ENCODE results near the gene KHK. TPM values are rescaled to one million over a fixed set of nuclear protein-coding genes. Genes with fewer than 3 reads are reported as not detected.

KHK gene
- total RNA-seq (ENCODE audit: low replicate concordance), result 3.3 and 5.0 TPM in 2 replicates

DNA sequence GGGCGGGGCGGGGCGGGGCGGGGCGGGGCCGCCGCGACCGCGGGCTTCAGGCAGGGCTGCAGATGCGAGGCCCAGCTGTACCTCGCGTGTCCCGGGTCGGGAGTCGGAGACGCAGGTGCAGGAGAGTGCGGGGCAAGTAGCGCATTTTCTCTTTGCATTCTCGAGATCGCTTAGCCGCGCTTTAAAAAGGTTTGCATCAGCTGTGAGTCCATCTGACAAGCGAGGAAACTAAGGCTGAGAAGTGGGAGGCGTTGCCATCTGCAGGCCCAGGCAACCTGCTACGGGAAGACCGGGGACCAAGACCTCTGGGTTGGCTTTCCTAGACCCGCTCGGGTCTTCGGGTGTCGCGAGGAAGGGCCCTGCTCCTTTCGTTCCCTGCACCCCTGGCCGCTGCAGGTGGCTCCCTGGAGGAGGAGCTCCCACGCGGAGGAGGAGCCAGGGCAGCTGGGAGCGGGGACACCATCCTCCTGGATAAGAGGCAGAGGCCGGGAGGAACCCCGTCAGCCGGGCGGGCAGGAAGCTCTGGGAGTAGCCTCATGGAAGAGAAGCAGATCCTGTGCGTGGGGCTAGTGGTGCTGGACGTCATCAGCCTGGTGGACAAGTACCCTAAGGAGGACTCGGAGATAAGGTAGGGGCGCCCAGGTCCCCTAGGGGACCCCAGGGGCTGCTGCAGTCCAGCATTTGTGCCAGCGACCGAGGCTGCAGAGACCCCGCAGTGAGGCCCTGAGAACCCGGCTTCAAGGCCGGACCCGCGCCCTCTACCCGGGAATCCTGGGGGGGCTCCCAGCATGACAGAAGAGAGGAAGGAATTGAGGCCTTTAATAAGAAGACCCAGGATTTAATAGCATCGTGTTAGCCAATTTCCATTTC, at the start of gene KHK:
TSS of gene KHK (plus strand) at position 49 of the 870 bp plus-strand sequence. CDS start at position 537, 488 bp downstream.
- TF ChIP-seq EZH2phosphoT487 (IDR thresholded peaks at IDR 0.05) (no peak), EZH2 (IDR thresholded peaks at IDR 0.05) (no peak)
- TF ChIP-seq, protein P1, sequence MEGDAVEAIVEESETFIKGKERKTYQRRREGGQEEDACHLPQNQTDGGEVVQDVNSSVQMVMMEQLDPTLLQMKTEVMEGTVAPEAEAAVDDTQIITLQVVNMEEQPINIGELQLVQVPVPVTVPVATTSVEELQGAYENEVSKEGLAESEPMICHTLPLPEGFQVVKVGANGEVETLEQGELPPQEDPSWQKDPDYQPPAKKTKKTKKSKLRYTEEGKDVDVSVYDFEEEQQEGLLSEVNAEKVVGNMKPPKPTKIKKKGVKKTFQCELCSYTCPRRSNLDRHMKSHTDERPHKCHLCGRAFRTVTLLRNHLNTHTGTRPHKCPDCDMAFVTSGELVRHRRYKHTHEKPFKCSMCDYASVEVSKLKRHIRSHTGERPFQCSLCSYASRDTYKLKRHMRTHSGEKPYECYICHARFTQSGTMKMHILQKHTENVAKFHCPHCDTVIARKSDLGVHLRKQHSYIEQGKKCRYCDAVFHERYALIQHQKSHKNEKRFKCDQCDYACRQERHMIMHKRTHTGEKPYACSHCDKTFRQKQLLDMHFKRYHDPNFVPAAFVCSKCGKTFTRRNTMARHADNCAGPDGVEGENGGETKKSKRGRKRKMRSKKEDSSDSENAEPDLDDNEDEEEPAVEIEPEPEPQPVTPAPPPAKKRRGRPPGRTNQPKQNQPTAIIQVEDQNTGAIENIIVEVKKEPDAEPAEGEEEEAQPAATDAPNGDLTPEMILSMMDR (IDR thresholded peaks at IDR 0.05), result no peak
- Histone ChIP-seq H3K4me1 (peaks cover 10% of the 10 kb centered on the region), H3K4me3 (peak within 1 kb of the TSS; percentile 61), H3K9me3 (ENCODE audit: low read depth) (no peaks in the 10 kb centered on the region), H2AFZ (replicated peaks) (peak within 1 kb of the TSS; percentile 93), H4K20me1 (ENCODE audit: low read depth) (no peaks in the 10 kb centered on the region), H3K4me2 (peak within 1 kb of the TSS; percentile 97), H3K9ac (peak within 1 kb of the TSS; percentile 49), H3F3A (ENCODE audit: low read depth) (peaks cover 16% of the 10 kb centered on the region), H3K79me2 (ENCODE audit: low read depth) (peaks cover 3% of the 10 kb centered on the region), H3K27ac (no peak within 1 kb of the TSS), H3K27me3 (peaks cover 19% of the 10 kb centered on the region), H3K36me3 (no peaks in the 10 kb centered on the region)
- DNase-seq (ENCODE audit: low spot score), result peak; percentile 72
- H3K4me3 Mint-ChIP-seq, result peak within 1 kb of the TSS; percentile 85
- no peak within 1 kb of the TSS for H3K27ac Mint-ChIP-seq
- no peaks in the 10 kb centered on the region for H3K9me3 Mint-ChIP-seq
- peaks cover 20% of the 10 kb centered on the region for H3K4me1 Mint-ChIP-seq
- no peaks in the 10 kb centered on the region for H3K36me3 Mint-ChIP-seq
- H3K27me3 Mint-ChIP-seq (ENCODE audit: insufficient read depth, low read depth), result peaks cover 6% of the 10 kb centered on the region

GRCh38 chr2:27038012-27038411, 48.6 kb upstream of the KHK start:
- no peak overlapping the region for H3K4me3 Mint-ChIP-seq
- H3K36me3 ChIP-seq, result no peaks in the 10 kb centered on the region

DNA sequence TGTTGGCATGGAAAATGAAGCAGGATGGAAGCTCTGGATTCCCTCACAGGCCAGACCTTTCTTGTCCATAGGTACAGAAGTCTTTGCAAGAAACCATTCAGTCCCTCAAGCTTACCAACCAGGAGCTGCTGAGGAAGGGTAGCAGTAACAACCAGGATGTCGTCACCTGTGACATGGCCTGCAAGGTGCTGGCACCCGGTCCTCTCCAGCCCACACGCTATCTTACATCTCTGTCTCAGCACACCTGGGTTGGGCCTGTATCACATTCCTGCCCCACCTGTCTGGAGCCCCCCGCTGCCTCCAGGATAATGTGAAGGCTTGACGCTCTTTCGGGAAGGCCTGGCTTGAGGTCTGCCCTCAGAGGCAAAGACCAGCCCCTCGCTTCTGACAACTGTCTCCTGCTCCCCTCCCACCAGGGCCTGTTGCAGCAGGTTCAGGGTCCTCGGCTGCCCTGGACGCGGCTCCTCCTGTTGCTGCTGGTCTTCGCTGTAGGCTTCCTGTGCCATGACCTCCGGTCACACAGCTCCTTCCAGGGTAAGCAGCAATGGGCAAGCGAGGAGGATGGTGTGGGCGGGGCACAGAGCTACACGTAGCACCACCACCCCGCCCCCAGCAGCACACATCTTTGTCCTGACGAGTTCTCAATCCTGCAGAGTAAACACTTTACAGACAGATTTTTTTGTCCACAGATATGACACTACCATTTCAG, 47.8 kb upstream of the KHK start:
- Mint-ChIP-seq H3K27ac (no peak overlapping the region), H3K36me3 (peaks cover 20% of the 10 kb centered on the region)

More at GRCh38 chr2:27038012-27038411, 48.6 kb upstream of the KHK start:
- Mint-ChIP-seq H3K27ac (no peak overlapping the region), H3K36me3 (peaks cover 20% of the 10 kb centered on the region), H3K27me3 (ENCODE audit: insufficient read depth, low read depth) (no peaks in the 10 kb centered on the region), H3K4me1 (peaks cover 13% of the 10 kb centered on the region), H3K9me3 (no peaks in the 10 kb centered on the region)
- Histone ChIP-seq H3K4me1 (peaks cover 5% of the 10 kb centered on the region), H3F3A (ENCODE audit: low read depth) (no peaks in the 10 kb centered on the region), H3K4me2 (no peak overlapping the region), H3K9ac (no peak overlapping the region), H2AFZ (replicated peaks) (no peak overlapping the region), H3K4me3 (no peak overlapping the region), H4K20me1 (ENCODE audit: low read depth) (peaks cover 9% of the 10 kb centered on the region), H3K27me3 (no peaks in the 10 kb centered on the region), H3K79me2 (ENCODE audit: low read depth) (peaks cover 12% of the 10 kb centered on the region), H3K9me3 (ENCODE audit: low read depth) (no peaks in the 10 kb centered on the region), H3K27ac (no peak overlapping the region)
- TF ChIP-seq EZH2 (IDR thresholded peaks at IDR 0.05), result no peak
- TF ChIP-seq, protein P1 (IDR thresholded peaks at IDR 0.05), result no peak
- no peak for TF ChIP-seq EZH2phosphoT487 (IDR thresholded peaks at IDR 0.05)
- no peak for DNase-seq (ENCODE audit: low spot score)

More for the DNA sequence above, 47.8 kb upstream of the KHK start:
- H3K4me2 ChIP-seq, result no peak overlapping the region
- H3K9ac ChIP-seq, result no peak overlapping the region
- H4K20me1 ChIP-seq (ENCODE audit: low read depth), result peaks cover 3% of the 10 kb centered on the region
- no peaks in the 10 kb centered on the region for H3K9me3 ChIP-seq (ENCODE audit: low read depth)
- no peak overlapping the region for H3K4me3 ChIP-seq
- H3K79me2 ChIP-seq (ENCODE audit: low read depth), result peaks cover 4% of the 10 kb centered on the region
- H3K4me3 Mint-ChIP-seq, result no peak overlapping the region
- no peaks in the 10 kb centered on the region for H3K27me3 Mint-ChIP-seq (ENCODE audit: insufficient read depth, low read depth)
- H3K4me1 Mint-ChIP-seq, result peaks cover 7% of the 10 kb centered on the region
- no peaks in the 10 kb centered on the region for H3K9me3 Mint-ChIP-seq
- no peaks in the 10 kb centered on the region for H3K27me3 ChIP-seq
- TF ChIP-seq, protein P1 (IDR thresholded peaks at IDR 0.05), result no peak
- no peak for TF ChIP-seq EZH2phosphoT487 (IDR thresholded peaks at IDR 0.05)
- no peak for TF ChIP-seq EZH2 (IDR thresholded peaks at IDR 0.05)
- DNase-seq (ENCODE audit: low spot score), result no peak
- no peak overlapping the region for H2AFZ ChIP-seq (replicated peaks)
- no peak overlapping the region for H3K27ac ChIP-seq
- H3K36me3 ChIP-seq, result no peaks in the 10 kb centered on the region
- no peaks in the 10 kb centered on the region for H3K4me1 ChIP-seq
- no peaks in the 10 kb centered on the region for H3F3A ChIP-seq (ENCODE audit: low read depth)
